Aorta (tissue), 5 donors: Measurements from ENCODE around the gene ATP1B1. TPM values are rescaled to one million over a fixed set of nuclear protein-coding genes. Genes with fewer than 3 reads are reported as not detected.
A peak's percentile ranks its signal among the peaks of the same experiment; 100 is the strongest.

Source experiments
- ATAC-seq: fragments of 200-7000 bp; cut with Tn5 transposase; one replicate; pipeline ENCODE4 v1.9.1; 2022; ENCODE audit warnings: moderate library complexity; ENCODE audit not compliant: low FRiP score
- DNase-seq, 2 donors: peaks; one replicate each; pipeline ENCODE4 v3.0.0-alpha.2; 2020
- H3K27ac ChIP-seq, 2 donors: one replicate each; pipeline ENCODE4 v1.5.1; 2013; ENCODE audit warnings: low read length in 2 of 2, mild to moderate bottlenecking in 2 of 2, moderate library complexity in 2 of 2, control low read depth in 1 of 2, inconsistent platforms in 1 of 2, low read depth in 1 of 2
- H3K27me3 ChIP-seq, 2 donors: one replicate each; pipeline ENCODE4 v1.6.1; 2013; ENCODE audit warnings: control low read depth in 1 of 2, low read length in 1 of 2, mild to moderate bottlenecking in 1 of 2, moderate library complexity in 1 of 2; ENCODE audit not compliant: insufficient read depth in 2 of 2, control insufficient read depth in 1 of 2
- H3K36me3 ChIP-seq, 2 donors: one replicate each; pipeline ENCODE4 v1.6.1; 2013; ENCODE audit warnings: control low read depth in 1 of 2, low read length in 1 of 2, mild to moderate bottlenecking in 1 of 2; ENCODE audit not compliant: insufficient read depth in 2 of 2, control insufficient read depth in 1 of 2
- H3K4me1 ChIP-seq, 2 donors: one replicate each; pipeline ENCODE4 v1.6.1; 2013; ENCODE audit warnings: low read length in 2 of 2, control low read depth in 1 of 2, mild to moderate bottlenecking in 1 of 2, moderate library complexity in 1 of 2; ENCODE audit not compliant: insufficient read depth in 2 of 2, control insufficient read depth in 1 of 2
- H3K4me3 ChIP-seq, 2 donors: one replicate each; pipeline ENCODE4 v1.5.1; 2013; ENCODE audit warnings: low read length in 2 of 2, control low read depth in 1 of 2, mild to moderate bottlenecking in 1 of 2
- H3K9me3 ChIP-seq: one replicate; pipeline ENCODE4 v1.6.1; 2013; ENCODE audit warnings: mild to moderate bottlenecking, low read length; ENCODE audit not compliant: control insufficient read depth
- WGBS, 2 donors: extraction: QIAGEN DNeasy Blood & Tissue Kit; methylation state at CpG; one replicate each; pipeline ENCODE4 v1.1.7; 2013; 5-methylcytosine and 5-hydroxymethylcytosine counted together
- intact Hi-C, 2 donors: fragments of 100-400 bp; cut with DNase I; formaldehyde crosslinking; loops; one replicate each; pipeline versions ENCODE4 v1.14.2 to v1.15.0; 2022
- polyA plus RNA-seq, 2 donors: library from polyadenylated mRNA; stranded (reverse); fragments of 200-250 nt; gene quantifications; one replicate each; pipeline ENCODE4 v1.2.3, GENCODE V29; 2013
- total RNA-seq, 2 donors: library from RNA; stranded (reverse); fragmentation: NEBNext Ultra II Directional; extraction: Animal tissue kit (Norgen Biotek cat#: 25700); gene quantifications; one replicate each; pipeline ENCODE4 v1.2.1, GENCODE V29; 2021
- donor health status: healthy with polysubstance abuse.
- donor health status: Bipolar disorder and iron deficiency.
- donor health status: DM: no; HTN: no; CAD: no.
- donor health status: DM: no; HTN: no; CAD: no.
- donor health status: DM: yes; HTN: yes; CAD: no.

The ATP1B1 gene
- total and polyA plus RNA-seq, 4 donors, result 7.1 to 23.8 (median 7.7) TPM

DNA sequence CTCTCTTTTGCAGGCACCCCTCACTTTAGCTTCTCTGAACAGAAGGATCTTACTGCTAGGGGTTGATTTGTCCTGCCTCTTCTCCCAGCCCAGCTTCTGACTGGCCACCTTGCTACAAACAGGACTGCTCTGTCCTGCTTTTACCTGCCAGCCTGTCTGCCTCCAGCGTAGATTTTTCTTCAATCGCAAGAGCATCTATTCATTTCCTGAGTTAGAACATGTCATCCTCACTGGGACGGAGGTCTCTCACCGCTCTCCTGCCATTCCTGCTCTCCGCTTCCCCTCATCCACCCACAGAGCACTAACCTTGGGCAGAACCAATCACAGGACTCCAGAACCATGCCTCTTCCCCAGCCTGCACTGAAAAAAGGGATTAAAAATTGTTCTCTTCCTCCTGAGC, 3.5 kb upstream of the ATP1B1 start:
- no peak for DNase-seq
- intact Hi-C loops, result loop anchor here in 1 of 2 donors (10.0 kb wide), 2 partner anchors 98 to 242 kb away; no protein-coding TSS in a partner anchor
- no peaks in the 10 kb centered on the region for H3K4me1 ChIP-seq
- H3K27me3 ChIP-seq, result no peaks in the 10 kb centered on the region
- no peak overlapping the region for H3K4me3 ChIP-seq
- no peaks in the 10 kb centered on the region for H3K36me3 ChIP-seq
- no peaks in the 10 kb centered on the region for H3K9me3 ChIP-seq
- no peak for ATAC-seq
- WGBS, 2 donors, result 68 to 73% methylated on average over 5 of the region's 5 CpGs
- H3K27ac ChIP-seq, result peak overlapping the region in 1 of 2 donors; percentile 11

DNA sequence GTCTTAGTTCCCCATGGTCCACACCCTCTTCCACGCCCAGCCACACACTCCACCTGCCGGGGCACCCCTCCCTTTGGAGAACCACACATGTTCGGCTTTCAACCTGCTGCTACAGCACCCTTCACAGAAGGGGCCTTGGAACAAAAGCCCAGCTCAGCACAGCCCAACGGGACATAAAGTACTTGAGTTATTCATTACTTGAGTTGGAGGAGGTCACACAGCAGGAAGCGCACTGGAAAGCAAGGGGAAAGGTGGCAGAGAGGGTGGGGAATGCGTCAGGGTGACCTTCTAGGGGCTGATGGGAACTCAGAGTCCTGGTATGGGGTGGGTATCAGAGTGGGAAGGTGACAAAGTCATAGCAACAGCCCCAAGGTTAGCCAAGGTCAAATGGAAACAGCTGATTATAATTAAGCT, 3.0 kb upstream of the ATP1B1 start:
- intact Hi-C loops, result loop anchor here in 1 of 2 donors (10.0 kb wide), 2 partner anchors 99 to 241 kb away; no protein-coding TSS in a partner anchor
- DNase-seq (no peak), ATAC-seq (no peak)
- peaks cover 0 to 2% of the 10 kb centered on the region in 2 donors for H3K4me1 ChIP-seq
- no peaks in the 10 kb centered on the region for H3K27me3 ChIP-seq
- no peak overlapping the region for H3K4me3 ChIP-seq
- H3K9me3 ChIP-seq, result no peaks in the 10 kb centered on the region
- no peaks in the 10 kb centered on the region for H3K36me3 ChIP-seq
- WGBS, 2 donors, result 64 to 74% methylated on average over 6 of the region's 6 CpGs
- no peak overlapping the region for H3K27ac ChIP-seq

DNA sequence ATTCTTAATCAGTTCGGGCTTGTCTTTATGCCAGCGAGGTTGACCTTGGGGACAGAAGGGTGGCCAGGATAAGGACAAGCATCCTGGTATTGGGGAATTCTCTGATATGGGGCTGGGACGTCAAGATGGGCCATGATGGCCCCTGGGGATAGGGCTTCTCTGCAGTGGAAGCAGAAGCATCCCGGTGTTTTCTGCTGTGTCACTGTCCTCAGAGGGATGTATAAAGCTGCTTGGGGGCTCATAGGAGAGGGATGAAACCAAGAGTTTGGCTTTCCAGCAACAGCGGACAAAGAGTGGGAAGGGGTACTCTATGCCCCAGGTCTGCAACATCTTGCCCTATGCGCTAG, 1.4 kb upstream of the ATP1B1 start:
- no peak overlapping the region for H3K27ac ChIP-seq
- H3K9me3 ChIP-seq, result no peaks in the 10 kb centered on the region
- ATAC-seq (no peak), DNase-seq (no peak)
- H3K4me3 ChIP-seq, result no peak overlapping the region
- intact Hi-C loops, result loop anchor here in 1 of 2 donors (5.0 to 10.0 kb wide), 3 partner anchors 100 to 498 kb away; no protein-coding TSS in a partner anchor
- no peaks in the 10 kb centered on the region for H3K27me3 ChIP-seq
- H3K36me3 ChIP-seq, result no peaks in the 10 kb centered on the region
- WGBS, 2 donors, result 70 to 73% methylated on average over 6 of the region's 6 CpGs
- peaks cover 0 to 2% of the 10 kb centered on the region in 2 donors for H3K4me1 ChIP-seq

- ATAC-seq (peak; percentile 48), DNase-seq (peak; percentile 72 to 82)
- intact Hi-C loops, result loop anchor here in 1 of 2 donors (5.0 to 10.0 kb wide), 3 partner anchors 101 to 498 kb away; no protein-coding TSS in a partner anchor
- Histone ChIP-seq H3K9me3 (no peaks in the 10 kb centered on the region), H3K4me3 (peak overlapping the region; percentile 84 to 85), H3K27me3 (no peaks in the 10 kb centered on the region), H3K27ac (no peak overlapping the region), H3K36me3 (no peaks in the 10 kb centered on the region), H3K4me1 (peaks cover 0 to 2% of the 10 kb centered on the region in 2 donors)
- WGBS, 2 donors, result 4 to 5% methylated on average over 42 to 47 of the region's 47 CpGs
Measured at GRCh38 chr1:169105434-169106094, 926 bp upstream of the ATP1B1 start.

GRCh38 chr1:169106921-169107602, 572 bp downstream of the ATP1B1 start:
- H3K4me1 ChIP-seq, result peaks cover 0 to 2% of the 10 kb centered on the region in 2 donors
- DNase-seq, result no peak

GRCh38 chr1:169107603-169108208, 1.2 kb downstream of the ATP1B1 start:
- intact Hi-C loops, result loop anchor here in 1 of 2 donors (5.0 to 10.0 kb wide), 3 partner anchors 103 to 500 kb away; no protein-coding TSS in a partner anchor

More at GRCh38 chr1:169106921-169107602, 572 bp downstream of the ATP1B1 start:
- Histone ChIP-seq H3K27ac (peak overlapping the region in 1 of 2 donors; percentile 50), H3K9me3 (no peaks in the 10 kb centered on the region), H3K27me3 (no peaks in the 10 kb centered on the region), H3K36me3 (no peaks in the 10 kb centered on the region), H3K4me3 (peak overlapping the region; percentile 84 to 85)
- intact Hi-C loops, result loop anchor here in 1 of 2 donors (5.0 to 10.0 kb wide), 3 partner anchors 102 to 500 kb away; no protein-coding TSS in a partner anchor
- 1 to 2% methylated on average over 39 to 41 of the region's 41 CpGs for WGBS, 2 donors
- no peak for ATAC-seq

DNA sequence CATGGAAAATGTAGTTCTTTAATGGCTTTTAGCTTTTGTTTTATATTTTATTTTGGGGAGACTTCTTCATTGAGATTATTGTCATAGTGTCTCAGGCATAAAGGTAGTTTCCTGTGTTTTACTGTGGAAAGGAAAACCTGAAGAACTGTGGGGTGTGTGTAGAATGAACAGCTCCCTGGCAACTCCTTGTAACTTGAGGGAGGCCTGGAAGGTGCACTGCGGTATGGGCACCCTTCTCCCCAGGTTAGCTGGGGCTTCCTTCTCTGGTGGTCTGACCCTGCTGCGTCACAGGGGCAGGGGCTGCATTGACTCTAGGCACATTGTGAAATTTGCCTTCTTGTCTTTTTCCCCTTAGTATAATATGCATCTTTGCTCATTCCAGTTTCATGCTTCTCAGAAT, 1.7 kb downstream of the ATP1B1 start:
- H3K36me3 ChIP-seq, result no peaks in the 10 kb centered on the region
- WGBS, 2 donors, result 90% methylated on average over 2 of the region's 2 CpGs
- H3K27me3 ChIP-seq, result no peaks in the 10 kb centered on the region
- H3K4me3 ChIP-seq, result no peak overlapping the region
- DNase-seq, result no peak
- H3K9me3 ChIP-seq, result no peaks in the 10 kb centered on the region
- H3K27ac ChIP-seq, result no peak overlapping the region
- H3K4me1 ChIP-seq, result peaks cover 0 to 2% of the 10 kb centered on the region in 2 donors
- no peak for ATAC-seq
- intact Hi-C loops, result loop anchor here in 1 of 2 donors (5.0 to 10.0 kb wide), 3 partner anchors 103 to 501 kb away; no protein-coding TSS in a partner anchor

More at GRCh38 chr1:169107603-169108208, 1.2 kb downstream of the ATP1B1 start:
- DNase-seq (no peak), ATAC-seq (no peak)
- WGBS, 2 donors, result 51 to 71% methylated on average over 9 of the region's 9 CpGs
- Histone ChIP-seq H3K36me3 (no peaks in the 10 kb centered on the region), H3K9me3 (no peaks in the 10 kb centered on the region), H3K27me3 (no peaks in the 10 kb centered on the region), H3K4me3 (peak overlapping the region; percentile 84 to 85), H3K27ac (no peak overlapping the region), H3K4me1 (peaks cover 0 to 2% of the 10 kb centered on the region in 2 donors)

DNA sequence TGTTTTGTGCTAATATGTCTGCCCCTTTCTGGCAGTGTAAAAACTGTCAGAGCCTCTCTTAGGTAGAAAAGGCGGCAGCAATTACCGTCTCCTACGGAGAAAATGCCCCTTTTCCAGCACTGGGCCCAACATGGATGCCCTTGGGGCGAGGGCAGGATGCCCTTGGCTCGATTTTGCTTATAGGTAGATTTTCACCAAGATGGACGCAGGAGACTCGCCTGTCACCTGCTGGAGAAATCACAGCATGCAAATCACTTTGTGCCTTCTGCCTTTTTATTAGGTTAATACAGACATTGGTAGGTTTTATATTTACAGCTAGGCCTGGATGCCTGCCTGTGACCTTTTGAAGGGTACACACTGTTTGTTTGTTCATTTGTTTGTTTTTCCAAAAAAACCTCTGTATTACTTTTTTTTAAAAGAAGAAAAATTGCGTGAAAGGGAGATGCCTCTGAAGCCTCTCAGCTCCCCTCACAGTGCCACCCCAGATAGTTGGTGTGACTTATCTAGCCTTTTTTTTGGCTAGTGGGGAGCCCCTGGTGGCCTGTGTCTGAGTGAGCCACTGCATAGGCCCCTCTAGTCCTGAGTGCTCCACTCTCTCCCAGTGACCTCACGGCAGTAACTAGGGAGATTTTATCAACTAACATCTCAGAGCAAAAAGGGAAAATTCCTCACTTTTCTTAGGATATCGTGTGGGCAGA, 2.5 kb downstream of the ATP1B1 start:
- Histone ChIP-seq H3K27me3 (no peaks in the 10 kb centered on the region), H3K4me1 (peaks cover 0 to 4% of the 10 kb centered on the region in 2 donors), H3K27ac (no peak overlapping the region), H3K36me3 (no peaks in the 10 kb centered on the region), H3K4me3 (no peak overlapping the region), H3K9me3 (no peaks in the 10 kb centered on the region)
- DNase-seq (no peak), ATAC-seq (no peak)
- intact Hi-C loops, result loop anchor here in 1 of 2 donors (5.0 to 10.0 kb wide), 3 partner anchors 104 to 502 kb away; no protein-coding TSS in a partner anchor
- WGBS, 2 donors, result 88 to 95% methylated on average over 10 of the region's 10 CpGs
